Neural cell (in vitro differentiated cells): ENCODE results near the gene SPINT1.

Source experiments
- CTCF ChIP-seq: fragments of 450-650 bp; IDR thresholded peaks from 2 replicates; pipeline ENCODE4 v1.5.1; 2014; ENCODE audit warnings: antibody characterized with exemption, mild to moderate bottlenecking, moderate library complexity; ENCODE audit not compliant: poor library complexity, severe bottlenecking
- EP300 ChIP-seq: fragments of 450-650 bp; conservative IDR thresholded peaks from 2 replicates; pipeline ENCODE4 v1.6.1; 2014; ENCODE audit warnings: antibody characterized with exemption, mild to moderate bottlenecking, moderate library complexity; ENCODE audit not compliant: poor library complexity, severe bottlenecking

- TF ChIP-seq CTCF (no peak), EP300 (no peak)
Observed at GRCh38 chr15:40807888-40808461, 35.9 kb upstream of the SPINT1 start.
